Measurements from ENCODE around the gene TRAPPC10. TPM values are rescaled to one million over a fixed set of nuclear protein-coding genes. Genes with fewer than 3 reads are reported as not detected.

TRAPPC10 gene
- total RNA-seq, 1 donor from 2014 or later: 41.7 TPM

DNA sequence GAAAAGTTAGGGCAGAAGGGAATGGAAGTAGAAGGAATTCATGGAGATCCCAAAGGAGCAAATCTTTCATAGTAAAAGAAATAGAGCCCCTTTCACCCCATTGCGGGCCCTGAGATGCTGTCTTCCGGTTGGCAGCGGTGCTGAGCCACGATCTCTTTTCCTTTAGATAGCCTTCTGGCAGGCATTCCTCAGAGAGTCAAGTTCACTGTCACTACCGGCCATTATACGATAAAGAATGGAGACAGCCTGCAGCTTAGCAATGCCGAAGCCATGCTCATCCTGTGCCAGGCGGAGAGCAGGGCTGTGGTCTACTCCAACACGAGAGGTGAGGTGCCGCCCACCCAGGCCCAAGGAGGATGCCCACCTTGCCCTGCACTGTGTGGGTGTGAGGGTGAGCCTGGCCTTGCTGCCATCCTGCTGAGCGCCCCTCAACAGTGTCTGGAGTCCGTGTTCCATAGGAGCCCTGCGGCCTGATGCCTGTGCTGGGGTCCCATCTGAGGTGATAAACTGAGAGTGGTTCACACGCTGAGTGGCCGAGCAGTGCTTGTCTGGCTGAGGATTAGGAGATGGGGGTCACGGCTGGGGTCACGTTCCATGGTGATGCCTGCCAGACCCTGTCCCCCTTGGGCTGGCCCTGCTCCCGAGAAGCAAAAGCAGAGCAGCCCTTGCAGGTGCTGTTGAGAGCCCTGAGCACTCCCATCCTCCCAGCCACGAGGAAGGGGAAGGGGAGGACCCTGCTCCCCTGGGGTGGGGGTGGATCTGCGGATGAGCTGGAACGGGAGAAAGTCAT is 74.7 kb downstream of the TRAPPC10 start:
- Mint-ChIP-seq H3K9me3 (ENCODE audit: unreplicated experiment) (no peaks in the 10 kb centered on the region), H3K36me3 (ENCODE audit: unreplicated experiment) (peaks cover 64% of the 10 kb centered on the region), H3K27ac (ENCODE audit: unreplicated experiment) (no peak overlapping the region), H3K4me3 (ENCODE audit: unreplicated experiment) (no peak overlapping the region), H3K4me1 (ENCODE audit: unreplicated experiment) (no peaks in the 10 kb centered on the region), H3K27me3 (ENCODE audit: unreplicated experiment) (no peaks in the 10 kb centered on the region)
- TF ChIP-seq CTCF (IDR thresholded peaks at IDR 0.05): no peak
- DNase-seq (ENCODE audit: extremely low spot score, unreplicated experiment): peak; percentile 77

GRCh38 chr21:44087426-44088400 is 75.6 kb downstream of the TRAPPC10 start:
- H3K27me3 Mint-ChIP-seq (ENCODE audit: unreplicated experiment): no peaks in the 10 kb centered on the region
- no peaks in the 10 kb centered on the region for H3K9me3 Mint-ChIP-seq (ENCODE audit: unreplicated experiment)
- H3K36me3 Mint-ChIP-seq (ENCODE audit: unreplicated experiment): peaks cover 62% of the 10 kb centered on the region
- DNase-seq (ENCODE audit: extremely low spot score, unreplicated experiment): peak; percentile 82
- H3K4me1 Mint-ChIP-seq (ENCODE audit: unreplicated experiment): no peaks in the 10 kb centered on the region
- H3K27ac Mint-ChIP-seq (ENCODE audit: unreplicated experiment): no peak overlapping the region
- no peak overlapping the region for H3K4me3 Mint-ChIP-seq (ENCODE audit: unreplicated experiment)
- no peak for TF ChIP-seq CTCF (IDR thresholded peaks at IDR 0.05)

GRCh38 chr21:44088401-44088780 is 76.3 kb downstream of the TRAPPC10 start:
- Mint-ChIP-seq H3K9me3 (ENCODE audit: unreplicated experiment) (no peaks in the 10 kb centered on the region), H3K4me3 (ENCODE audit: unreplicated experiment) (no peak overlapping the region), H3K27ac (ENCODE audit: unreplicated experiment) (no peak overlapping the region), H3K36me3 (ENCODE audit: unreplicated experiment) (peaks cover 57% of the 10 kb centered on the region), H3K27me3 (ENCODE audit: unreplicated experiment) (no peaks in the 10 kb centered on the region), H3K4me1 (ENCODE audit: unreplicated experiment) (no peaks in the 10 kb centered on the region)
- DNase-seq (ENCODE audit: extremely low spot score, unreplicated experiment): peak; percentile 75
- TF ChIP-seq CTCF (IDR thresholded peaks at IDR 0.05): no peak

GRCh38 chr21:44089001-44089911 is 77.1 kb downstream of the TRAPPC10 start:
- Mint-ChIP-seq H3K4me3 (ENCODE audit: unreplicated experiment) (no peak overlapping the region), H3K27ac (ENCODE audit: unreplicated experiment) (no peak overlapping the region)
- DNase-seq (ENCODE audit: extremely low spot score, unreplicated experiment): peak; percentile 25

More at GRCh38 chr21:44089001-44089911, 77.1 kb downstream of the TRAPPC10 start:
- H3K4me1 Mint-ChIP-seq (ENCODE audit: unreplicated experiment): peaks cover 4% of the 10 kb centered on the region
- H3K27me3 Mint-ChIP-seq (ENCODE audit: unreplicated experiment): no peaks in the 10 kb centered on the region
- H3K36me3 Mint-ChIP-seq (ENCODE audit: unreplicated experiment): peaks cover 55% of the 10 kb centered on the region
- no peaks in the 10 kb centered on the region for H3K9me3 Mint-ChIP-seq (ENCODE audit: unreplicated experiment)
- no peak for TF ChIP-seq CTCF (IDR thresholded peaks at IDR 0.05)
